Aortic smooth muscle cell (primary cell): Measurements from ENCODE around the gene FCER1A. TPM values are rescaled to one million over a fixed set of nuclear protein-coding genes. Genes with fewer than 3 reads are reported as not detected.

ENCODE experiments used
- total RNA-seq: library from RNA; depleted of rRNA; stranded (reverse); fragments of >200 nt; gene quantifications from 2 replicates; pipeline ENCODE4 v1.2.3, GENCODE V29; 2014

Gene FCER1A
- not detected in 2 replicates for total RNA-seq

DNA sequence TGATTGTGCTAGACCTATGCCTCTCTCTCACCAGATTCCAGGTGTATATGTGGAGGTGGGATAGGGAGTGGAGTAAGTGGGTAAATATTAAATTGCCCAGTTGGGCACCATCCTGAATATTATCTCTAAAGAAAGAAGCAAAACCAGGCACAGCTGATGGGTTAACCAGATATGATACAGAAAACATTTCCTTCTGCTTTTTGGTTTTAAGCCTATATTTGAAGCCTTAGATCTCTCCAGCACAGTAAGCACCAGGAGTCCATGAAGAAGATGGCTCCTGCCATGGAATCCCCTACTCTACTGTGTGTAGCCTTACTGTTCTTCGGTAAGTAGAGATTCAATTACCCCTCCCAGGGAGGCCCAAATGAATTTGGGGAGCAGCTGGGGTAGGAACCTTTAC is at the start of gene FCER1A:
TSS of gene FCER1A (plus strand) at position 242 of the 400 bp plus-strand sequence. CDS start at position 271, 29 bp downstream.

Other genes starting within 250 kb of the FCER1A start
- gene AIM2, start 225.6 kb upstream of the FCER1A start, total RNA-seq = not detected in 2 replicates
- 0.13 TPM in 1 of 2 replicates, not detected in the other for gene CADM3, start 130.7 kb upstream of the FCER1A start, total RNA-seq
- not detected in 2 replicates for gene ACKR1, start 97.5 kb upstream of the FCER1A start, total RNA-seq
- not detected in 2 replicates for gene OR10J4, start 129.9 kb downstream of the FCER1A start, total RNA-seq
- gene OR10J1, start 137.4 kb downstream of the FCER1A start, total RNA-seq = not detected in 2 replicates
- gene OR10J5, start 233.7 kb downstream of the FCER1A start, total RNA-seq = not detected in 2 replicates